Measurements from ENCODE around the gene SLC37A4.
A peak's percentile ranks its signal among the peaks of the same experiment; 100 is the strongest.

DNA sequence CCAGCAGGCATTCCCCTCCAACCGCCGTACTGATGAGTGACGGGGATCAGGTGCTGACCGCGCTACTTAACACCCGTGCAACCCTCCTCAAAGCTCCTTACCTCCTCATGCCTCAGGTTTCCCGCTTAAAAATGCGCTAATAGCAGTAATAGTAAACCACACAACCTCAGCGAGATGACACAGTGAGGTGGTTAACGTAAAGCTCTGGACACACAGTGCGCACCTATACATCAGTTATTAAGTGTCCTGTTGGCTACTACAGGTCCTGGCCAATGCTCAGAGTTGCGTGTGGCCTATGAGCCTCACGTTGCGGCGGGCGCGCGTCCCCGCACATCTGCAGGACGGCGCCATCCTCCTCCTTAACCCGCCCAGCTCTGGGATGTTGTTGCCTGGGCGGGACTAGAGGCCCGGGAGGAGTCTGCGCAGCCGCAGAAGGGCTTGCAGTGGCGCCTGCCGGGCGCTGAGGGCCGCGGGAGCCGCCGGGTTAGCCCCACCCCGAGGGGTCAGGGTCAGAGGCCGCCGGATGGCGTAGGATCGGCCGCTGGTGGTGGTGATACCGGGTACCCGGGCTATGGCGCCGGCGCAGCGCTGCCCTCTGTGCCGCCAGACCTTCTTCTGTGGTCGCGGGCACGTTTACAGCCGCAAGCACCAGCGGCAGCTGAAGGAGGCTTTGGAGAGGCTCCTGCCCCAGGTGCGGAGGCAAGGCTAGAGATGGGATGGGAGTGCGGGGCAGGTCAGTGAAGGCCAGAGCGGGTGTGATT, 32.9 kb downstream of the SLC37A4 start, which contains the start of gene CENATAC:
- TF ChIP-seq, protein P1, sequence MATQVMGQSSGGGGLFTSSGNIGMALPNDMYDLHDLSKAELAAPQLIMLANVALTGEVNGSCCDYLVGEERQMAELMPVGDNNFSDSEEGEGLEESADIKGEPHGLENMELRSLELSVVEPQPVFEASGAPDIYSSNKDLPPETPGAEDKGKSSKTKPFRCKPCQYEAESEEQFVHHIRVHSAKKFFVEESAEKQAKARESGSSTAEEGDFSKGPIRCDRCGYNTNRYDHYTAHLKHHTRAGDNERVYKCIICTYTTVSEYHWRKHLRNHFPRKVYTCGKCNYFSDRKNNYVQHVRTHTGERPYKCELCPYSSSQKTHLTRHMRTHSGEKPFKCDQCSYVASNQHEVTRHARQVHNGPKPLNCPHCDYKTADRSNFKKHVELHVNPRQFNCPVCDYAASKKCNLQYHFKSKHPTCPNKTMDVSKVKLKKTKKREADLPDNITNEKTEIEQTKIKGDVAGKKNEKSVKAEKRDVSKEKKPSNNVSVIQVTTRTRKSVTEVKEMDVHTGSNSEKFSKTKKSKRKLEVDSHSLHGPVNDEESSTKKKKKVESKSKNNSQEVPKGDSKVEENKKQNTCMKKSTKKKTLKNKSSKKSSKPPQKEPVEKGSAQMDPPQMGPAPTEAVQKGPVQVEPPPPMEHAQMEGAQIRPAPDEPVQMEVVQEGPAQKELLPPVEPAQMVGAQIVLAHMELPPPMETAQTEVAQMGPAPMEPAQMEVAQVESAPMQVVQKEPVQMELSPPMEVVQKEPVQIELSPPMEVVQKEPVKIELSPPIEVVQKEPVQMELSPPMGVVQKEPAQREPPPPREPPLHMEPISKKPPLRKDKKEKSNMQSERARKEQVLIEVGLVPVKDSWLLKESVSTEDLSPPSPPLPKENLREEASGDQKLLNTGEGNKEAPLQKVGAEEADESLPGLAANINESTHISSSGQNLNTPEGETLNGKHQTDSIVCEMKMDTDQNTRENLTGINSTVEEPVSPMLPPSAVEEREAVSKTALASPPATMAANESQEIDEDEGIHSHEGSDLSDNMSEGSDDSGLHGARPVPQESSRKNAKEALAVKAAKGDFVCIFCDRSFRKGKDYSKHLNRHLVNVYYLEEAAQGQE (IDR thresholded peaks at IDR 0.05; ENCODE audit: low read depth, low read length) = no peak
- TF ChIP-seq MXI1 (IDR thresholded peaks at IDR 0.05; ENCODE audit: low read depth, low read length) = peak; percentile 88
- no peak for TF ChIP-seq RAD21 (IDR thresholded peaks at IDR 0.05; ENCODE audit: low read length)
- TF ChIP-seq TAF1 (IDR thresholded peaks at IDR 0.05; ENCODE audit: borderline replicate concordance, low read depth, low read length) = peak; percentile 54; the same call in 1 of the 2 replicates
- TF ChIP-seq, protein P2, sequence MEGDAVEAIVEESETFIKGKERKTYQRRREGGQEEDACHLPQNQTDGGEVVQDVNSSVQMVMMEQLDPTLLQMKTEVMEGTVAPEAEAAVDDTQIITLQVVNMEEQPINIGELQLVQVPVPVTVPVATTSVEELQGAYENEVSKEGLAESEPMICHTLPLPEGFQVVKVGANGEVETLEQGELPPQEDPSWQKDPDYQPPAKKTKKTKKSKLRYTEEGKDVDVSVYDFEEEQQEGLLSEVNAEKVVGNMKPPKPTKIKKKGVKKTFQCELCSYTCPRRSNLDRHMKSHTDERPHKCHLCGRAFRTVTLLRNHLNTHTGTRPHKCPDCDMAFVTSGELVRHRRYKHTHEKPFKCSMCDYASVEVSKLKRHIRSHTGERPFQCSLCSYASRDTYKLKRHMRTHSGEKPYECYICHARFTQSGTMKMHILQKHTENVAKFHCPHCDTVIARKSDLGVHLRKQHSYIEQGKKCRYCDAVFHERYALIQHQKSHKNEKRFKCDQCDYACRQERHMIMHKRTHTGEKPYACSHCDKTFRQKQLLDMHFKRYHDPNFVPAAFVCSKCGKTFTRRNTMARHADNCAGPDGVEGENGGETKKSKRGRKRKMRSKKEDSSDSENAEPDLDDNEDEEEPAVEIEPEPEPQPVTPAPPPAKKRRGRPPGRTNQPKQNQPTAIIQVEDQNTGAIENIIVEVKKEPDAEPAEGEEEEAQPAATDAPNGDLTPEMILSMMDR (IDR thresholded peaks at IDR 0.05) = no peak
- TF ChIP-seq YY1 (IDR thresholded peaks at IDR 0.05; ENCODE audit: low read depth) = peak; percentile 77
- TF ChIP-seq SIN3A (IDR thresholded peaks at IDR 0.05; ENCODE audit: borderline replicate concordance, low read depth, low read length) = 0 out of 2 replicates have a peak, but pooled peaks have one; percentile 18
- TF ChIP-seq, protein P3, sequence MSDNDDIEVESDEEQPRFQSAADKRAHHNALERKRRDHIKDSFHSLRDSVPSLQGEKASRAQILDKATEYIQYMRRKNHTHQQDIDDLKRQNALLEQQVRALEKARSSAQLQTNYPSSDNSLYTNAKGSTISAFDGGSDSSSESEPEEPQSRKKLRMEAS (IDR thresholded peaks at IDR 0.05; ENCODE audit: low read depth) = peak; percentile 72; the same call in 1 of the 2 replicates
